Fibroblast of villous mesenchyme (primary cell): ENCODE data around the gene GBX1. TPM values are rescaled to one million over a fixed set of nuclear protein-coding genes. Genes with fewer than 3 reads are reported as not detected.

ENCODE experiments used
- DNase-seq: peaks from one replicate; pipeline ENCODE4 v3.0.0-alpha.2; 2010; ENCODE audit warnings: low read depth
- H3K4me3 ChIP-seq: 2 replicates; pipeline ENCODE4 v1.5.1; 2011; ENCODE audit warnings: low read depth, mild to moderate bottlenecking, low read length
- total RNA-seq: library from RNA; depleted of rRNA; stranded (reverse); fragments of >200 nt; gene quantifications from 2 replicates; pipeline ENCODE4 v1.2.3, GENCODE V29; 2012
- TF ChIP-seq, protein P1 (sequence below): IDR thresholded peaks from 2 replicates; pipeline ENCODE4 v1.5.1; 2012; ENCODE audit warnings: low read depth, mild to moderate bottlenecking, low read length; ENCODE audit not compliant: insufficient read depth

The GBX1 gene
- total RNA-seq, 1 donor, result not detected

DNA sequence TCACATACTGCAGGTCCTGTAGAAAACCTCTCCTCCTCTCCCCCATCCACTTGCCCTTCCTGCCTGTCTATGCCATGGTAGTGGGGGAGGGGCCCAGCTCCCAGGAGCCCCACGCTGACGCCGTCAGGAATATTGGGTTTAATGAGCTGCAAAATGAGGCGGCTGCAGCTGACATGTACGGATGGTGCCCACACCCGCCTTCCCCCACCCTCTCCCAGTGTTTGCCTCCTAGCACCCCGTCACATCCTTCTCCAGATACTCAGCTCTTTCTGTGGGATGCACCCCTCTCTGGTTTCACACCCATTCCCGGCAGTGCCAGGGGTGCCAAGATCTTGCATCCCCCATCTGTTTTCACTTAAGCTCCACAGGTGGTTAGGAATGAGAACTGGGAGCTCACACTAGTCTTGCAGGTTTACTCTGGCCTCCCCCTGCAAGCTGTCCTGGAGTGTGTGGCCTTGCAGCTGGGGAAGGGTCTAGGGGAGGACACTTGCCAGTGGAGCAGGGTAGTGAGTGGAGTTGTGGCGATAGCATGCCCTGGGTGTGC, 26.1 kb downstream of the GBX1 start:
- TF ChIP-seq, protein P1, sequence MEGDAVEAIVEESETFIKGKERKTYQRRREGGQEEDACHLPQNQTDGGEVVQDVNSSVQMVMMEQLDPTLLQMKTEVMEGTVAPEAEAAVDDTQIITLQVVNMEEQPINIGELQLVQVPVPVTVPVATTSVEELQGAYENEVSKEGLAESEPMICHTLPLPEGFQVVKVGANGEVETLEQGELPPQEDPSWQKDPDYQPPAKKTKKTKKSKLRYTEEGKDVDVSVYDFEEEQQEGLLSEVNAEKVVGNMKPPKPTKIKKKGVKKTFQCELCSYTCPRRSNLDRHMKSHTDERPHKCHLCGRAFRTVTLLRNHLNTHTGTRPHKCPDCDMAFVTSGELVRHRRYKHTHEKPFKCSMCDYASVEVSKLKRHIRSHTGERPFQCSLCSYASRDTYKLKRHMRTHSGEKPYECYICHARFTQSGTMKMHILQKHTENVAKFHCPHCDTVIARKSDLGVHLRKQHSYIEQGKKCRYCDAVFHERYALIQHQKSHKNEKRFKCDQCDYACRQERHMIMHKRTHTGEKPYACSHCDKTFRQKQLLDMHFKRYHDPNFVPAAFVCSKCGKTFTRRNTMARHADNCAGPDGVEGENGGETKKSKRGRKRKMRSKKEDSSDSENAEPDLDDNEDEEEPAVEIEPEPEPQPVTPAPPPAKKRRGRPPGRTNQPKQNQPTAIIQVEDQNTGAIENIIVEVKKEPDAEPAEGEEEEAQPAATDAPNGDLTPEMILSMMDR, result no peak
- H3K4me3 ChIP-seq, result no peak overlapping the region
- DNase-seq, result no peak

DNA sequence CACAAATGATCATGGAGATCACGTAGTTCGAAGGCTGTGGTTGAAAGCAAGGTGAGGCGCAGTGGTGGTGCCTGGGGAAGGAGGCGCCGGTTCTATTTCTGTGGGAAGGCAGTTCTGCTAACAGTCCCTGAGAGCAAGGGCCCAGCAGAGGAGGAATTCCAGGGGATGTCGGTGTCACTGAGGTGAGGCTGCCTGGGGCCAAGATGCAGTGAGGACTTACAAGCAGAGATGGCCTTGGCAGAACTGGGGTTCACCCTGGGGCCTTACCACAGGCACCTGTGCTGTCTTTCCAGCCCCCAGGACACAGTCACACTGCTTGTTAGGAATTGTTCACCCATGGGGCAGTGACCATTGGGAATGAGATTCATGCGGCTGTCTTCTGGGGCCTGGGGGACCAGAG, 26.7 kb downstream of the GBX1 start:
- TF ChIP-seq, protein P1, result no peak
- no peak overlapping the region for H3K4me3 ChIP-seq
- DNase-seq, result no peak

DNA sequence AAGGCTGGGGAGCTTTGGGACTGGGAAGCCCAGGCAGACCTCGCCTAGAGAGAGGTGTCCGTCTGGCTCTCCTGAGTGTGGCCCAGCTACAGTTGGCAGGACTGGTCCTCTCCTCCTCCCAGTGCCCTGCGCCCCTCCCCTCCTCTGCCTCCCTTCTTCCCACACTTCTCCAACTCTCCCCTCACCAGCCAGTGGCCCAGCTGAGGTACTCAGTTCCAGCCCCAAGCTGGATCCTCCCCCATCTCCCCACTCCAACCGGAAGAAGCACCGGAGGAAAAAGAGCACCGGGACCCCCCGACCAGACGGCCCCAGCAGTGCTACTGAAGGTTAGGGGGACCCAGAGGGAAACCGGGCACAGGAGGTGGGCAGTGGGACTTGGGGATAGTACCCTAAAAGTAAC, 27.7 kb downstream of the GBX1 start:
- DNase-seq, result no peak
- no peak overlapping the region for H3K4me3 ChIP-seq
- TF ChIP-seq, protein P1, result no peak

DNA sequence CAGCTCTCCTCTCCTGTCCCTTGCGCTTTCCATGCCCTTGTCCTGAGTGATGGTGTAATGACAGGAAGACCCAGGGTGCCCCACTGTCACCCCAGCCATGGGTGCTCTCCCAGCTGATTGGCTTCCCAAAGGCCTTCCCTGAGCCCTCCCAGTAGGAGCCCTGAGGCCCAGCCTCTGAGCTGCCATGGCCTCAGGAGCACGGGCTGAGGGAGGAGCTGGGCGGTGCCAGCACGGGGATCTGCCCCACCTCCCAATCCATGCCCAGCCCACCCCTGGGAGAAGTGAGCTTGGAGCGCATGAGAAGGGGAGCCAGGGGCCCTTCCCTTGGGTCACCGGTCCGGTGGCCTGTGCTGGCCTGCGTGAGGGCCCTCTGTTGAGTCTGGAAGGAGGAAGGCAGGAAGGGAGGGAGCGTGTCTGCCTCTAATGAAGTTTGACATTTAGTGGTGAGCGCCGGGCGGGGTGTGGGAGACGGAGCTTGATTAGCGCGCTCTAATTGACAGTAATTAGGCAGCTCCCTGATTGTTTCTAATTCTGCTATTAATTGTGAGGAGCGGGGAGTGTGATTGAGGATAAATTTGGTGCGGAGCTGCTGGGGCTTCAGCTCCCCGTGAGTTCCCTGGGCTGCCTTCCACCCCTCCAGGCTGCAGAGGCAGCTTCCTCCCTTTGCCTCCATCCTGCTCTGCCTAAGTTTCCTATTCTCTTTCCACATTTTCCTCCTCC, 28.3 kb downstream of the GBX1 start:
- TF ChIP-seq, protein P1, result no peak
- DNase-seq, result no peak
- no peak overlapping the region for H3K4me3 ChIP-seq

DNA sequence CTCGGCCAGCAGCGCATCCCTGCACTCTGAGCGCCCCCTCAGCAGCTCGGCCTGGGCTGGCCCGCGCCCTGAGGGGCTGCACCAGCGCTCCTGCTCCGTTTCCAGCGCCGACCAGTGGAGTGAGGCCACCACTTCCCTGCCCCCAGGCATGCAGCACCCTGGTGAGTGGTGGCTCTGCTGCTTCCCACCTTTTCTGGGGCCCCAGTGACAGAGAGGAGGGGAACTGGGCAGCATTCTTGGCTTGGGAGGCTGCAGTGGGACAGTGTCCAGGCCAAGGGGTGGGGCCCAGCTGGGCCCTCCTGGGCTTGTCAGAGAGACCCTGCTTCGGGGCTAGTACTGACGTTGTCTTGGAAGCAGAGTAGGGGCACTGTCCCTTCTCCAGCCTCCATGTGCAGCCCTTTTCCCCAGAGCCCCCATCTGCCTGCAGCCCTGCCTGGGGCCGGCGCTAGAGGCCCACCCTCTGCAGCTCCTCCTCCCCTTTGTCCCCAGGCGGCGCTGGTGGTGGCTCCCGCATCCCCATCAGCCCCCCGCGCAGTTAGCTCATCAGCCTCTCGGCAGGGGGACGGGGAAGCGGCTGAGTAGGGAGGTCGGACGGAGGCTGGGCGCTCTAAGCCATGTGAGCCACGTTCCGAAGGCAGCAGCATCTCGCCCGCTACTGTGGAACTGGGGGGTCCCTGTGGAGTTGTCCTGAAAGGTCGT, 29.2 kb downstream of the GBX1 start:
- DNase-seq, result no peak
- no peak overlapping the region for H3K4me3 ChIP-seq
- TF ChIP-seq, protein P1, result no peak

DNA sequence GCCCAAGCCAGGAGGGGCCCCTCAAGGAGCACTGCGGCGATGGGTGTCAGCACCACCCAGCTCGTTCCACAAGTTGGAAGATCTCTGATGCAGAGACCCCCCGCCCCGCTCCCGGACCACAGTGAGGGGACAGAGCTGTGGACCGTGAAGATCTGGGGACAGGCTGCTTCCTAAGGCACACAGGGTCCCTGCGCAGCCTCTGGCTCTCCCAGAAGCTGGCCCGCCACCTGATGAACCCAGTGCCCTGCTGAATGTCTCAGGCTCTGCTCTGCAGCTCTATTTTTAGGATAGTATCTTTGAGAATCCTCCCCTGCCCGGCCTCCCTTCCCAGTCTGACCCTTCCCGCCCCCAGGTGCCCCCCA, 29.7 kb downstream of the GBX1 start:
- H3K4me3 ChIP-seq, result no peak overlapping the region
- TF ChIP-seq, protein P1, result no peak
- DNase-seq, result no peak
